ENCODE results near the gene LY86. TPM values are rescaled to one million over a fixed set of nuclear protein-coding genes. Genes with fewer than 3 reads are reported as not detected.

LY86 gene
- total and polyA plus RNA-seq, 9 of the 15 experiments (the other 6 are each of a cell fraction or from before 2014, with no cell fraction given) = 0.08 to 0.20 TPM; not detected in 7

DNA sequence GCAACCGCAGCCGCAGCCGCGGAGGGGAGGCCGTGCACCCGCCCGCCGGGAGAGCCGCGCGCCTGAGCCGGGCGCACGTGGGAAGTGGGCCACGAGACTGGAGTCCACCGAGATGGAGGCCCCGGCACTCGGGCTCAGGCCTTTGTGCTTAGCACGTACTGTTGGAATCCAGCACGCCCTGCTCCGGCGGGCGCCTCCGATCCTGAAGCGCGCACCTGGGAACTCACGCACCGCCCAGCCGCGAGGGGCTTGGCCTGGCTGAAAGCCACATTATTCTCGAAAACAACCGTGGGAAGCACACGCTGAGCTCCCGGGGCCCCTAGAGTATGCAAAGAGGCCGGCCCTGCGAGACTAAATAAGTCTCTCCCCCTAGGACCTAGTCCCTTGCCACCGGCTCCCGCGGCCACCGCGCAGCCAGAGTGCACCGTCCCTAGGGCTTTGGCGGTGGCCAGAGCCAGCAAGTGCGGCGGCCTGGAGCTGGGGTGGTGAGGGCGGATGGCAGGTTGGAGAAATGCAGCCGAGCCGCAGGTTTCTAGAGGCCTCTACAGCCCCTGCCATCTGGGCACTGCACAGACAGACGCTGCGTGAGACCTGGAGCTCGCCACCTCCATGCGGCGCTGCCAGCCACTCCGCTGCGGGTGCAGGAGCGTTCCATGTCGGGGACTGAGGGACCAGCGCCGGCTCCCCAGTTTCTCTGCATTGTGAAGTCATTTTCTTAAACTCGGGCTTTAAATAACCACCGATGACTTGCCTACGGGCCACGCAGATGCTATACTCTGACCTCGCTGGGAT, 42.0 kb upstream of the LY86 start:
- Histone ChIP-seq H2AFZ (ENCODE audit: low read depth, low read length) (no peak overlapping the region), H3K4me2 (ENCODE audit: insufficient read depth, low read length) (no peak overlapping the region), H3K36me3 (ENCODE audit: control insufficient read depth, insufficient read depth, low read length) (no peaks in the 10 kb centered on the region), H3K9me1 (ENCODE audit: control insufficient read depth, insufficient read depth, low read length) (no peaks in the 10 kb centered on the region), H3K9ac (ENCODE audit: insufficient read depth in 1 of 2, low read depth in 2 of 2, low read length in 2 of 2) (no peak overlapping the region), H4K20me1 (replicated peaks; ENCODE audit: control insufficient read depth, insufficient read depth, low read length) (no peaks in the 10 kb centered on the region), H3K4me3 (no peak overlapping the region), H3K9me3 (replicated peaks; ENCODE audit: control insufficient read depth, insufficient read depth, low read depth, low read length) (peaks cover 3% of the 10 kb centered on the region; the same call in 1 of the 2 replicates), H3K27me3 (ENCODE audit: control insufficient read depth in 2 of 2, insufficient read depth in 2 of 2, low read length in 2 of 2) (peaks cover 17 to 43% of the 10 kb centered on the region in 2 experiments), H3K79me2 (ENCODE audit: control insufficient read depth, insufficient read depth, low read length) (no peaks in the 10 kb centered on the region), H3K27ac (ENCODE audit: extremely low read depth, low read depth, low read length) (no peak overlapping the region), H3K4me1 (replicated peaks in 1 of 2; ENCODE audit: control insufficient read depth in 2 of 2, insufficient read depth in 2 of 2, low read length in 2 of 2) (peaks cover 0 to 10% of the 10 kb centered on the region in 2 experiments; a peak in 2 of 5 replicates)
- in situ Hi-C loops (cut with MboI) (loop anchor here (25.0 kb wide), 2 partner anchors 484 to 1409 kb away; no protein-coding TSS in a partner anchor), intact Hi-C loops (cut with micrococcal nuclease) (loop anchor here (1.0 to 10.0 kb wide), 5 partner anchors 322 to 1489 kb away; no protein-coding TSS in a partner anchor)
- no peak for TF ChIP-seq HDAC3 (IDR thresholded peaks at IDR 0.05; ENCODE audit: borderline replicate concordance, partially characterized antibody)
- TF ChIP-seq, protein P1, sequence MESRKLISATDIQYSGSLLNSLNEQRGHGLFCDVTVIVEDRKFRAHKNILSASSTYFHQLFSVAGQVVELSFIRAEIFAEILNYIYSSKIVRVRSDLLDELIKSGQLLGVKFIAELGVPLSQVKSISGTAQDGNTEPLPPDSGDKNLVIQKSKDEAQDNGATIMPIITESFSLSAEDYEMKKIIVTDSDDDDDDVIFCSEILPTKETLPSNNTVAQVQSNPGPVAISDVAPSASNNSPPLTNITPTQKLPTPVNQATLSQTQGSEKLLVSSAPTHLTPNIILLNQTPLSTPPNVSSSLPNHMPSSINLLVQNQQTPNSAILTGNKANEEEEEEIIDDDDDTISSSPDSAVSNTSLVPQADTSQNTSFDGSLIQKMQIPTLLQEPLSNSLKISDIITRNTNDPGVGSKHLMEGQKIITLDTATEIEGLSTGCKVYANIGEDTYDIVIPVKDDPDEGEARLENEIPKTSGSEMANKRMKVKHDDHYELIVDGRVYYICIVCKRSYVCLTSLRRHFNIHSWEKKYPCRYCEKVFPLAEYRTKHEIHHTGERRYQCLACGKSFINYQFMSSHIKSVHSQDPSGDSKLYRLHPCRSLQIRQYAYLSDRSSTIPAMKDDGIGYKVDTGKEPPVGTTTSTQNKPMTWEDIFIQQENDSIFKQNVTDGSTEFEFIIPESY (CRISPR knock-in tag; IDR thresholded peaks at IDR 0.05) = 0 out of 2 replicates have a peak, but pooled peaks have one; percentile 50
- TF ChIP-seq, protein P2, sequence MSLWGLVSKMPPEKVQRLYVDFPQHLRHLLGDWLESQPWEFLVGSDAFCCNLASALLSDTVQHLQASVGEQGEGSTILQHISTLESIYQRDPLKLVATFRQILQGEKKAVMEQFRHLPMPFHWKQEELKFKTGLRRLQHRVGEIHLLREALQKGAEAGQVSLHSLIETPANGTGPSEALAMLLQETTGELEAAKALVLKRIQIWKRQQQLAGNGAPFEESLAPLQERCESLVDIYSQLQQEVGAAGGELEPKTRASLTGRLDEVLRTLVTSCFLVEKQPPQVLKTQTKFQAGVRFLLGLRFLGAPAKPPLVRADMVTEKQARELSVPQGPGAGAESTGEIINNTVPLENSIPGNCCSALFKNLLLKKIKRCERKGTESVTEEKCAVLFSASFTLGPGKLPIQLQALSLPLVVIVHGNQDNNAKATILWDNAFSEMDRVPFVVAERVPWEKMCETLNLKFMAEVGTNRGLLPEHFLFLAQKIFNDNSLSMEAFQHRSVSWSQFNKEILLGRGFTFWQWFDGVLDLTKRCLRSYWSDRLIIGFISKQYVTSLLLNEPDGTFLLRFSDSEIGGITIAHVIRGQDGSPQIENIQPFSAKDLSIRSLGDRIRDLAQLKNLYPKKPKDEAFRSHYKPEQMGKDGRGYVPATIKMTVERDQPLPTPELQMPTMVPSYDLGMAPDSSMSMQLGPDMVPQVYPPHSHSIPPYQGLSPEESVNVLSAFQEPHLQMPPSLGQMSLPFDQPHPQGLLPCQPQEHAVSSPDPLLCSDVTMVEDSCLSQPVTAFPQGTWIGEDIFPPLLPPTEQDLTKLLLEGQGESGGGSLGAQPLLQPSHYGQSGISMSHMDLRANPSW (CRISPR knock-in tag; IDR thresholded peaks at IDR 0.05) = no peak
- TF ChIP-seq, protein P3, sequence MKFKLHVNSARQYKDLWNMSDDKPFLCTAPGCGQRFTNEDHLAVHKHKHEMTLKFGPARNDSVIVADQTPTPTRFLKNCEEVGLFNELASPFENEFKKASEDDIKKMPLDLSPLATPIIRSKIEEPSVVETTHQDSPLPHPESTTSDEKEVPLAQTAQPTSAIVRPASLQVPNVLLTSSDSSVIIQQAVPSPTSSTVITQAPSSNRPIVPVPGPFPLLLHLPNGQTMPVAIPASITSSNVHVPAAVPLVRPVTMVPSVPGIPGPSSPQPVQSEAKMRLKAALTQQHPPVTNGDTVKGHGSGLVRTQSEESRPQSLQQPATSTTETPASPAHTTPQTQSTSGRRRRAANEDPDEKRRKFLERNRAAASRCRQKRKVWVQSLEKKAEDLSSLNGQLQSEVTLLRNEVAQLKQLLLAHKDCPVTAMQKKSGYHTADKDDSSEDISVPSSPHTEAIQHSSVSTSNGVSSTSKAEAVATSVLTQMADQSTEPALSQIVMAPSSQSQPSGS (CRISPR knock-in tag; IDR thresholded peaks at IDR 0.05) = 0 out of 2 replicates have a peak, but pooled peaks have one; percentile 28
- TF ChIP-seq, protein P4, sequence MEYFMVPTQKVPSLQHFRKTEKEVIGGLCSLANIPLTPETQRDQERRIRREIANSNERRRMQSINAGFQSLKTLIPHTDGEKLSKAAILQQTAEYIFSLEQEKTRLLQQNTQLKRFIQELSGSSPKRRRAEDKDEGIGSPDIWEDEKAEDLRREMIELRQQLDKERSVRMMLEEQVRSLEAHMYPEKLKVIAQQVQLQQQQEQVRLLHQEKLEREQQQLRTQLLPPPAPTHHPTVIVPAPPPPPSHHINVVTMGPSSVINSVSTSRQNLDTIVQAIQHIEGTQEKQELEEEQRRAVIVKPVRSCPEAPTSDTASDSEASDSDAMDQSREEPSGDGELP (CRISPR knock-in tag; IDR thresholded peaks at IDR 0.05; ENCODE audit: borderline replicate concordance) = peak; percentile 7; the same call in 1 of the 2 replicates
- BruUV-seq (replicated peaks) = no TSS peak
- ATAC-seq (peak; percentile 64), FAIRE-seq (no peak), DNase-seq (ENCODE audit: extremely low read depth in 1 of 4, low spot score in 3 of 4) (peak in 1 of 4 experiments; percentile 16)
- WGBS (ENCODE audit: insufficient coverage, low coverage, missing lambda C conversion rate) = 23% methylated on average over 60 of the region's 64 CpGs
- ChIA-PET POLR2A (interaction anchor here (0.6 to 2.4 kb wide), 9 partner anchors 8 to 652 kb away, joined by 3 to 10 read pairs (median 4); partner anchors contain the start of gene LY86), CTCF (ENCODE audit: low intra/inter-chr PET ratio) (interaction anchor here (1.2 to 2.1 kb wide), 2 partner anchors 489 to 1076 kb away, joined by 3 to 6 read pairs; no protein-coding TSS in a partner anchor)
